DND-41 (cell line): ENCODE data around the gene MAST4.

Experiments
- ATAC-seq: fragments of 200-7000 bp; cut with Tn5 transposase; 3 replicates; pipeline ENCODE4 v1.9.1; 2021; ENCODE audit warnings: low read depth; ENCODE audit not compliant: insufficient read depth
- DNase-seq: peaks from one replicate; pipeline ENCODE4 v3.0.0-alpha.2; 2020
- H2AFZ ChIP-seq: 2 replicates; pipeline ENCODE4 v1.6.0; 2012; ENCODE audit warnings: low read depth, low read length
- H3K27ac ChIP-seq: 2 replicates; pipeline ENCODE4 v1.5.1; 2012; ENCODE audit warnings: low read length, inconsistent platforms
- H3K27me3 ChIP-seq: fragments of 200-600 bp; sonication (generic); 2 replicates; pipeline ENCODE4 v1.6.0; 2012; ENCODE audit warnings: low read length, mild to moderate bottlenecking, inconsistent platforms; ENCODE audit not compliant: insufficient read depth, poor library complexity
- H3K36me3 ChIP-seq: 2 replicates; pipeline ENCODE4 v1.5.1; 2012; ENCODE audit warnings: low read length, inconsistent platforms; ENCODE audit not compliant: insufficient read depth
- H3K4me1 ChIP-seq: 2 replicates; pipeline ENCODE4 v1.5.1; 2012; ENCODE audit warnings: mild to moderate bottlenecking, low read length; ENCODE audit not compliant: insufficient read depth
- H3K4me2 ChIP-seq: 2 replicates; pipeline ENCODE4 v1.6.0; 2012; ENCODE audit warnings: mild to moderate bottlenecking, moderate library complexity, low read length, inconsistent platforms; ENCODE audit not compliant: insufficient read depth
- H3K4me3 ChIP-seq, 2 experiments: fragments of 200-600 bp in 1 of 2; shearing (Covaris generic) in 1 of 2; 2 replicates each; pipeline ENCODE4 v1.5.1; 2012 to 2016; ENCODE audit warnings: inconsistent platforms in 2 of 2, low read length in 2 of 2, mild to moderate bottlenecking in 2 of 2, low read depth in 1 of 2, moderate library complexity in 1 of 2
- H3K79me2 ChIP-seq: 2 replicates; pipeline ENCODE4 v1.6.0; 2012; ENCODE audit warnings: low read length, inconsistent platforms; ENCODE audit not compliant: insufficient read depth
- H3K9ac ChIP-seq: 2 replicates; pipeline ENCODE4 v1.6.0; 2012; ENCODE audit warnings: low read depth, mild to moderate bottlenecking, inconsistent platforms, low read length, moderate library complexity
- H3K9me3 ChIP-seq: 2 replicates; pipeline ENCODE4 v1.5.1; 2012; ENCODE audit warnings: low read length, moderate library complexity, mild to moderate bottlenecking, inconsistent platforms; ENCODE audit not compliant: insufficient read depth, severe bottlenecking
- H4K20me1 ChIP-seq: 2 replicates; pipeline ENCODE4 v1.6.0; 2012; ENCODE audit warnings: low read length; ENCODE audit not compliant: insufficient read depth
- EZH2 ChIP-seq: IDR thresholded peaks from 3 replicates; pipeline ENCODE4 v1.6.1; 2012; ENCODE audit warnings: borderline replicate concordance, low read depth, mild to moderate bottlenecking, moderate library complexity, low read length, inconsistent platforms; ENCODE audit not compliant: severe bottlenecking
- TF ChIP-seq, protein P1 (sequence below): IDR thresholded peaks from 2 replicates; pipeline ENCODE4 v1.5.1; 2012; ENCODE audit warnings: borderline replicate concordance, low read length, moderate library complexity, mild to moderate bottlenecking; ENCODE audit not compliant: poor library complexity, severe bottlenecking; ENCODE audit errors: extremely low read depth

Gene MAST4

DNA sequence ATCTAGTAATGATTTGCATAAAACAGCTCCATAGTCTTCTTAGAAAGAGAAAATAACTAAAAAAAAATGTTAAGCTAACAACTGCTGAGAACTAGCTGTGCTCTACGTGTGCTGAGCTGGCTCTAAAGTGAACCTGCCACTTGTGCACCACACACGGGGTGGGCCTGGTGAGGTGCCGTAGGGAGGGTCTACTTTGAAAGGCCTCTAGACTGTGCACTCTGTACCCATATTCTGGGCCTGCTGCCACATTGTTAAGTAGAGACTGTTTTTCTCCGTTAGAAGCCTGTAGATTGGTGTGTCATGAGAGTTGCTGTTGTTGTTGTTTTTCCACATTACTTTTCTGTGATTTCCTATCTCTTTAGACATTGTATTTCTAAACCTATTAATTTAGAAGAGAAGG lies 506.5 kb downstream of the MAST4 start:
- Histone ChIP-seq H4K20me1 (no peaks in the 10 kb centered on the region), H3K27me3 (no peaks in the 10 kb centered on the region), H3K4me3 (no peak overlapping the region), H3K9ac (no peak overlapping the region), H3K4me1 (no peaks in the 10 kb centered on the region), H3K79me2 (no peaks in the 10 kb centered on the region), H3K27ac (no peak overlapping the region), H2AFZ (no peak overlapping the region), H3K4me2 (no peak overlapping the region), H3K36me3 (peaks cover 36% of the 10 kb centered on the region), H3K9me3 (no peaks in the 10 kb centered on the region)
- no peak for TF ChIP-seq EZH2
- TF ChIP-seq, protein P1, sequence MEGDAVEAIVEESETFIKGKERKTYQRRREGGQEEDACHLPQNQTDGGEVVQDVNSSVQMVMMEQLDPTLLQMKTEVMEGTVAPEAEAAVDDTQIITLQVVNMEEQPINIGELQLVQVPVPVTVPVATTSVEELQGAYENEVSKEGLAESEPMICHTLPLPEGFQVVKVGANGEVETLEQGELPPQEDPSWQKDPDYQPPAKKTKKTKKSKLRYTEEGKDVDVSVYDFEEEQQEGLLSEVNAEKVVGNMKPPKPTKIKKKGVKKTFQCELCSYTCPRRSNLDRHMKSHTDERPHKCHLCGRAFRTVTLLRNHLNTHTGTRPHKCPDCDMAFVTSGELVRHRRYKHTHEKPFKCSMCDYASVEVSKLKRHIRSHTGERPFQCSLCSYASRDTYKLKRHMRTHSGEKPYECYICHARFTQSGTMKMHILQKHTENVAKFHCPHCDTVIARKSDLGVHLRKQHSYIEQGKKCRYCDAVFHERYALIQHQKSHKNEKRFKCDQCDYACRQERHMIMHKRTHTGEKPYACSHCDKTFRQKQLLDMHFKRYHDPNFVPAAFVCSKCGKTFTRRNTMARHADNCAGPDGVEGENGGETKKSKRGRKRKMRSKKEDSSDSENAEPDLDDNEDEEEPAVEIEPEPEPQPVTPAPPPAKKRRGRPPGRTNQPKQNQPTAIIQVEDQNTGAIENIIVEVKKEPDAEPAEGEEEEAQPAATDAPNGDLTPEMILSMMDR: no peak
- ATAC-seq (no peak), DNase-seq (no peak)

DNA sequence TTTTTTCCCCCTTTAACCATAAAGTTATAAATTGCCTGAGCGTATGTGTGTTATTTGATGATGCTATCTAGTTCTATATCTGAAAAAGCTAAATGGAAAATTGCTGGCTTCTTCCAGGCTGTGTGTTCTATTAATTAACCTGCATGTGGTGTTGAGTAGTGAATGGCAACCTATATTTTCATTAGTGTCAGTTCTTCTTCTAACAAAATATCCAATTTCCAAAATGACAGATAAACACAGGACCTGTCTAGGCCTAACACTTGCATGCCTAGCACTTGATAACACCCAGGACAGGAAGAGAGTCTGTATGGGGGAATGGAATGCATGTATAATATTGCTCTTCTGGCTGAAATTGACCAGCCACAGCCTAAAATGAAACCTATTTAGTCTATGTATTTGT lies 508.7 kb downstream of the MAST4 start:
- no peaks in the 10 kb centered on the region for H3K79me2 ChIP-seq
- no peaks in the 10 kb centered on the region for H4K20me1 ChIP-seq
- H3K27me3 ChIP-seq: no peaks in the 10 kb centered on the region
- no peak overlapping the region for H3K4me2 ChIP-seq
- no peak overlapping the region for H2AFZ ChIP-seq
- ATAC-seq (no peak), DNase-seq (no peak)
- no peaks in the 10 kb centered on the region for H3K9me3 ChIP-seq
- H3K4me3 ChIP-seq: no peak overlapping the region
- H3K9ac ChIP-seq: no peak overlapping the region
- no peaks in the 10 kb centered on the region for H3K4me1 ChIP-seq
- TF ChIP-seq EZH2: no peak
- TF ChIP-seq, protein P1: no peak
- no peak overlapping the region for H3K27ac ChIP-seq
- peaks cover 36% of the 10 kb centered on the region for H3K36me3 ChIP-seq

DNA sequence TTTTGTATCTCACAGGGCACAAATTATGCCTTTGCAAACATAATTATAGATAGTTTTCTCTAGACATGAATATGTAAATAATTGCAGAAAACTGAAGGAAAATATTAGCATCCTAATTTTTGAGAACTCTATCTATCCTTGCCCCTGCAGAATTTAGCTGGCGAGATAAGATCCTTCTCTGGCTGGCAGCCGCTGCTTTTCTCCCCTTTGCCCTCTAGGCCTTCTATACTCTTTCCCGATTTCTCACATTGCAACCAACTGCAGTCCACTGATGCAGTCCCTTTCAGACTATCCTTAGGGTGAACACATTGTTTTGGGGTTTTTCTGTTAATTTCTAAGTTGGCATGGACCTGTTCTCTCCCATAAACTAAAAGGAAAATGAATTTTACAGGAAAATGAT lies 509.1 kb downstream of the MAST4 start:
- Histone ChIP-seq H3K27ac (no peak overlapping the region), H3K4me3 (no peak overlapping the region), H3K79me2 (no peaks in the 10 kb centered on the region), H4K20me1 (no peaks in the 10 kb centered on the region), H3K9me3 (no peaks in the 10 kb centered on the region), H3K9ac (no peak overlapping the region), H3K4me1 (no peaks in the 10 kb centered on the region), H3K36me3 (peaks cover 40% of the 10 kb centered on the region), H2AFZ (no peak overlapping the region), H3K4me2 (no peak overlapping the region), H3K27me3 (no peaks in the 10 kb centered on the region)
- DNase-seq (no peak), ATAC-seq (no peak)
- TF ChIP-seq, protein P1: no peak
- TF ChIP-seq EZH2: no peak
